Measurements from ENCODE around the gene EDC4. TPM values are rescaled to one million over a fixed set of nuclear protein-coding genes. Genes with fewer than 3 reads are reported as not detected.
A peak's percentile ranks its signal among the peaks of the same experiment; 100 is the strongest.
"Not testable (repeated sequence)": the region's sequence is repeated elsewhere in the genome, so short reads cannot be mapped to it uniquely, and the experiment has no call there.

The EDC4 gene, protein sequence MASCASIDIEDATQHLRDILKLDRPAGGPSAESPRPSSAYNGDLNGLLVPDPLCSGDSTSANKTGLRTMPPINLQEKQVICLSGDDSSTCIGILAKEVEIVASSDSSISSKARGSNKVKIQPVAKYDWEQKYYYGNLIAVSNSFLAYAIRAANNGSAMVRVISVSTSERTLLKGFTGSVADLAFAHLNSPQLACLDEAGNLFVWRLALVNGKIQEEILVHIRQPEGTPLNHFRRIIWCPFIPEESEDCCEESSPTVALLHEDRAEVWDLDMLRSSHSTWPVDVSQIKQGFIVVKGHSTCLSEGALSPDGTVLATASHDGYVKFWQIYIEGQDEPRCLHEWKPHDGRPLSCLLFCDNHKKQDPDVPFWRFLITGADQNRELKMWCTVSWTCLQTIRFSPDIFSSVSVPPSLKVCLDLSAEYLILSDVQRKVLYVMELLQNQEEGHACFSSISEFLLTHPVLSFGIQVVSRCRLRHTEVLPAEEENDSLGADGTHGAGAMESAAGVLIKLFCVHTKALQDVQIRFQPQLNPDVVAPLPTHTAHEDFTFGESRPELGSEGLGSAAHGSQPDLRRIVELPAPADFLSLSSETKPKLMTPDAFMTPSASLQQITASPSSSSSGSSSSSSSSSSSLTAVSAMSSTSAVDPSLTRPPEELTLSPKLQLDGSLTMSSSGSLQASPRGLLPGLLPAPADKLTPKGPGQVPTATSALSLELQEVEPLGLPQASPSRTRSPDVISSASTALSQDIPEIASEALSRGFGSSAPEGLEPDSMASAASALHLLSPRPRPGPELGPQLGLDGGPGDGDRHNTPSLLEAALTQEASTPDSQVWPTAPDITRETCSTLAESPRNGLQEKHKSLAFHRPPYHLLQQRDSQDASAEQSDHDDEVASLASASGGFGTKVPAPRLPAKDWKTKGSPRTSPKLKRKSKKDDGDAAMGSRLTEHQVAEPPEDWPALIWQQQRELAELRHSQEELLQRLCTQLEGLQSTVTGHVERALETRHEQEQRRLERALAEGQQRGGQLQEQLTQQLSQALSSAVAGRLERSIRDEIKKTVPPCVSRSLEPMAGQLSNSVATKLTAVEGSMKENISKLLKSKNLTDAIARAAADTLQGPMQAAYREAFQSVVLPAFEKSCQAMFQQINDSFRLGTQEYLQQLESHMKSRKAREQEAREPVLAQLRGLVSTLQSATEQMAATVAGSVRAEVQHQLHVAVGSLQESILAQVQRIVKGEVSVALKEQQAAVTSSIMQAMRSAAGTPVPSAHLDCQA (N-terminal part only)
- polyA plus RNA-seq (ENCODE audit: insufficient read length) = 126 TPM

DNA sequence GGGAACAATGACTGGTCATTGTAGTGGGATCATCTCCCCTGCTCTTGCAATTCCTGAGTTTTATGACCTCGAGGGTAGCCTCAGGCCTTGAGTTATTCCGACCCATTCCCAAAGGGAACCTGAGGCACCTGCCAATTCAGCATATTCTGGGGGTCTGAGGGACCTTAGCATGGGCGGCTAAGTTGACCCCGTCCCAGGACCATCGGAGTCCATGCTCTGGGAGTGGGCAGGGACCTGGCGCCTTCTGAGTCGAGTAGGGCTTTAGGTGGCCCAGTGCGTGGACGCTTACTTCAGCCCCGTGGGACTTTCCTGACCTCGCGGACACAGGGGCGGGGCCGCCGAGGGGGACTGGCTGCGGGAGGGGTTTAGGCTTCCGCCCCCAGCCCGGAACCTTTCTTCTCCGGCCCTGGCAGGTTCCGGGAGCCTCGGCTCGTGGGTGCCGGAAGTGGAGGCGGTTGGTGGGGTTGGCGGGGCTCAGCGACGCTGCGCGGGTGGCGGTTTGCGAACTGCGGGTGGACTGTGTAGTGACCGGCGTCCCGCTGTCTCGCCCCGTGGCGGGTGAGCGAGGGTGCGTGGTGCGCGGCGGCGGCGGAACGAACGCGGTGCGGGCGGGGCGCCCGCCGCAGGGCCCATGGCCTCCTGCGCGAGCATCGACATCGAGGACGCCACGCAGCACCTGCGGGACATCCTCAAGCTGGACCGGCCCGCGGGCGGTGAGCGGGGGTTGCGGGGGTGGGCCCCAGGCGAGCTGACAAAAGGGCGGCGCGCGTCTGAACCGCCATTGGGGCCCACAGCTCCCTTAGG lies at the start of gene EDC4:
EDC4 (plus strand) TSS at position 422 of the 804 bp plus-strand sequence; CDS start at position 632, 210 bp downstream.
- DNase-seq = peak; percentile 84

DNA sequence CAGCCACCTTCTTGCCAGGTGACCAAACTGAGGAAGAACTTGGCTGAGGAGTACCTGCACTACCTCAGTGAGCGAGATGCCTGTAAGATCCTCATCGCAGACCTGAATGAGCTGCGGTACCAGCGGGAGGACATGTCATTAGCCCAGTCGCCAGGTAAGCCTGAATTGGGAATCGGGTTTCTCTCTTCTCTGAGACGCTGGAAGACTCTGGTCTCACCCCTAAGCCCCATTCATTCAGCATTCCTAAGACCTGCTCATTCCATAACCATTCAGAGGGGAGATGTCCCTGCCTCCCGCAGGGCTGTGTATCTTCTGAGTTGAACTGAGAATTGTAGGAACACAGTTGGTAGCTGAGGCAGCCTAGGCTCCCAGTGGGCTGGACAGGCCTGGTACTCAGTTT lies 47.7 kb upstream of the EDC4 start:
- DNase-seq = no peak

DNA sequence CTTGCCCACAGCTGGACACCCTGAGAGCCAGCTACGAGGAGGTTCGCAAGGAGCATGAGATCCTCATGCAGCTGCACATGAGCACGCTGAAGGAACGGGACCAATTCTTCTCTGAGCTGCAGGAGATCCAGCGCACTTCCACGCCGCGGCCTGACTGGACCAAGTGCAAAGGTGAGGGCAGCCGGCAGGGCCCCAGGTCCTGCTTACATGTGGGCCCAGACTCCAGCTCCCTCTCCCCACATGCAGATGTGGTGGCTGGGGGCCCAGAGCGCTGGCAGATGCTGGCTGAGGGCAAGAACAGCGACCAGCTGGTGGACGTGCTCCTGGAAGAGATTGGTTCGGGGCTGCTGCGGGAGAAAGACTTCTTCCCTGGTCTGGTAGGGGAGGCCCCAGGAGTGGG lies 46.9 kb upstream of the EDC4 start:
- no peak for DNase-seq

DNA sequence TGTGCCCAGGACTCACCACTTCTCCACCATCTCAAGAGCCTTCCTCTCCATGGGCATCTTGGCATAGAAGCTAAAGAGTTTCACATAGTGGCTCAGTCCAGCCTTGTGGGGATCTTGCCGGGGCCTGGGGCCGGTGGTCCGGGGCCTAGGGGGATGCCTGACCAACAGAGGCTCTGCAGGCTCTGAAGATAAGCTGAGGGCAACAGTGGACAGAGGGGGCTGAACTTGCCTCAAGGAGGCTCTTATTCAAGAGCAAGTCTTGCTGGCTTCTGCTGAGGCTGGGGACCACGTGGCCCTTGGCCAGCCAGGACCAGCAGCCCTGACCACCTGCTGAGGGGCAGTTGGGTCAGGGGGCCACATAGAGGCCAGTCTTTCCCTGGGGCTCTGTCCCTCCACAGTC lies 44.2 kb upstream of the EDC4 start:
- DNase-seq = no peak

DNA sequence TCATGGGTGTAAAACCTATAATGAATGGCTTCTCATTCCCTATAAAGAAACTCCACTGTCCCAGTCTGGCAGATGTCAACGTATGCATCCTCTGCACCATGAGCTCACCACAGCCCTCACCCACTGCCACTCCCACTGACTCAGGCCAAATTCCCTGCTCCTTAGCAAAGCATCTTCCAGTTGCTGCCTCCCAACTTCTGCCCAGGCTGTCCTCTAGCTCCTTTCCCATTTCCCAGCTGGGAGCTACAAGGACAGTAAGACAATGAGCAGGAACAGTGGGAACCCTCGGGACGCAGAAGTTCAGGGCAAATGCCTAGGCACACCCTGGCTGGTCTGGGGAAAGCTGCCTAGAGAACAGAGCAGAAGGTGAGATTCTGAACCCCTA lies 39.8 kb upstream of the EDC4 start:
- DNase-seq = no peak

DNA sequence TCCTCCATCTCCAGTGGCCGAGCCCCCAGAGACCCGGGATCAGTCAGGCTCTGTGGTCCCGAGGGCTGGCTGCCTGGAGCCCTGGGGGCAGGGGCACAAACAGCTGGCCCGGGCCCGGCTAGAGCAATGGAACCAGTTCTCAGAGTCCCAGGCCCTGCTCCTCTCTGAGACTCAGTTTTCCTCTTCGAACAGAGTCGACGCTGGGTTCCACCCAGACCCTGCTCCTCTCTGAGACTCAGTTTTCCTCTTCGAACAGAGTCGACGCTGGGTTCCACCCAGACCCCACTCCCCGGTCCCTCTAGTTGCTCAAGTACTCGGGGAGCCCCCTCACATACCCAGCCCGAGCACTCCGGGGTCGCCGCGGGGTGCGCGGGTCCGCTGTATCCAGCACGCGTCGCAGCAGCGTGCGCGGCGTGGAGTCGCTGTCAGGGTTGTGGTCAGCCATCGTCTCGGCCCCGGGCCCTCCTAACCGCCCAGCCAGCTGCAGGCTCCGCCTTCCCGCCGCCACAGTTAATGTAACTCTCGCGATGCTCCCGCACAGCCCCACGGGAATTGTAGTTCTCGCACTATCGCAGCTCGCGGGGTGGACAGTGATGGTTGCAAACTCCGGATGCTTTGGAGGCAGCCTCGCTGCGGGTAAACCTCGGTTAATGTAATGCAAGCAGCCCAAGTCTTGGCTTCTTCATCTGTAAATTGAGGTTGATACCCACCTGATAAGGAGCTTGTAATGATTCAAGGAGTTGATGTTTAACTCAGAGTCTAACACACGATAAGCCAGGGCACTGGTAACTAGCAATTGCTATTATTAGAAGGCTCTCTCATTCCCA lies 39.2 kb upstream of the EDC4 start:
- peak; percentile 95 for DNase-seq

DNA sequence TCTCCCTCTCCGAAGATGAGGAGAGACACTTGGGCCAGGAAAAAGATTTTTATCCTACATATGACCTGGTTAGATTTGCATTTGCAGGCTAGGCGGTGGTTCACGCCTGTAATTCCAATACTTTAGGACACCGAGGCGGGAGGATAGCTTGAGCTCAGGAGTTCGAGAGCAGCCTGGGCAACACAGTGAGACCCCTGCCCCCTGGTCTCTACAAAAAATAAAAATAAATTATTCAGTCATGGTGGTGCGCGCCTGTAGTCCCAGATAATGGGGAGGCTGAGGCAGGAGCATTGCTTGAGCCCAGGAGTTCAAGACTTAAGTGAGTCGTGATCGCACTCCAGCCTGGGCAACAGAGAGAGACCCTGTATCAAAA lies 38.6 kb upstream of the EDC4 start:
- DNase-seq = no peak

DNA sequence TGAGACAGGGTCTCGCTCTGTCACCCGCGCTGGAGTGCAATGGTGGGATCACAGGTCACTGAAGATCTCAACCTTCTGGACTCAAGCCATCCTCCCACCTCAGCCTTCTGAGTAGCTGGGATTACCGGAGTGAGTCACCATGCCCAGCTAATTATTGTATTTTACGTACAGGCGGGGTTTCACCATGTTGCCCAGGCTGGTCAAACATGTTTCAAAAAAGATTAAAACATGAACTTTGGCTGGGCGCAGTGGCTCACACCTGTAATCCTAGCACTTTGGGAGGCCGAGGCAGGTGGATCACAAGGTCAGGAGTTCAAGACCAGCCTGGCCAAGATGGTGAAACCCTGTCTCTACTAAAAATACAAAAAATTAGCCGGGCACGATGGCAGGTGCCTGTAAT lies 35.7 kb upstream of the EDC4 start:
- DNase-seq = not testable (repeated sequence)

DNA sequence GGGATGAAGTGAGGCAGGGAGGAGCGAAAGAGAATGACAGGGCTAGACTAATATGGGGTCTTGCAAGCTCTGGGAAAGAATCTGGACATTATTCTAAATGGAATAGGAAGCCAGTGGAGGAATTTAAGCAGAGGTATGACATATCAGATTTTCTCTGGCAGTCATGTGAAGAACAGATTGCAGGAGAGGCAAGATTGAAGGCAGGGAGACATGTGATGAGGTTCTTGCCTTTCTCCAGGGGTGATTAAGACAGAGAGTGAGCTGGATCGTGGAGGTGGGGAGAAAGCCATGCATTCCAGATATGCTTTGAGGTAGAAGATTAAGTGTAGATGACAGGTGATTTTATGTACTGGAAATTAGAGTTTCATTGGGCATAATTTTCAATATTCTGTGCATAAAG lies 35.0 kb upstream of the EDC4 start:
- DNase-seq = no peak

DNA sequence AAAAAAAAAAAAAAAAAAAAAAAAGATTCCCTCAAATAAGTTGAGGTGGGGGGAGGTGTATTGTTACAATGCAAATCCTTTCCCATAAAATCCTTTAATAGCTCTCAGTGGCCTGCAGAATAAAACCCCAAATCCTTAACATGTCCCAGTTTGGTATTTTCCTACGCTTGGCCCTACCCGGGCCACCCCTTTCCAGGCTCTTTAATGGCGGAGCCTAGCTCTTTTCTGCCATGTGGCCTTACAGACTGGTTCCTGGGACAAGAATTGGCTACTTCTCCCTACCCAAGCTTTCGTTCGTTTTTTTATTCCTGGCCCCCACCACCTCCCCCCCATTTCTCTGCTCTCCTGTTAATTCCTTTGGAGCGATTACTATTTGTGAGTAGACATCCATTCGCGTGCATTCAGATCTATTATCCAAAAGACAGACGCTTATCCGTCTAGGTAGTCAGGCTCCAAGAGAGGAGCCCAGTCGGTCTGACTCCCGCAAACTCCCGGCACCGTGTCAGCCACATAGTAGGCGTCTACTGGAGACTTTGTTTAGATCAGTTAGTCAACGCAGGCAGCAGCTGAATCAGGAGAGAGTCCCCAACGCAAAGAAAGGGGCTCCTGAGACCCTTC lies 31.5 kb upstream of the EDC4 start:
- no peak for DNase-seq

DNA sequence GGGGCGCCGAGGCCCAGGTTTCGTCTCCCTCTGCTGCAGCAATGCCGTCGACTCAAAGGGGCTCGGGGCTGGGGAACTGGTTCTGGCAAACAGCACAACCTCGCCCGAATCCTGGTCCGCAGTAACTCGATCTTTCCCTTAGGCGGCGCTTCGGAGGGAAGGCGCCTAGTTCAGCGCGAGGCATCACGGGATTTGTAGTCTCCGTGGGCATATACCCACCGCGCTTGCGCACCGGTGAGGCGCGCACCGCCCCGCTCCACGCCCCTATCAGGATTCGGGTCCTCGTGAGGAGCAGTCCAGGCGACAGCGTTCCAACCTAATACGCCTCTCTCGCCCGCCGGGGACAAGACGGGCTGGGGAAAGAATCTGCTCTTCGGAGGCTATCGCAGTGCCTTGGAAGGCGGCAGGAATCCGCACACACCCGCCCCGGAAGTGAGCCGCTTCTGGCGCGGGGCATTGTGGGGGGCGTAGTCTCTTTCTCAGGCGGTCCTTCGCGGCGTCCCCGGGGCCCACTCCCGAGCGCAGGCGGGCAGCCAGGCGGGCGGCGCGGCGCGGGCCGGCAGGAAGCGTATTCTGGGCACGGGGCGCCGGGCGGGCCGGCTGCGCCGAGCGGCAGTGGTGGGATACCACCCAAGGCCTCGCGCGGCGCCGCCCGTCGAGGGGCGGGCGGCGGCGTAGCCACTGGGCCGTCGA lies 30.9 kb upstream of the EDC4 start, which contains the start of gene THAP11:
THAP11 (plus strand) TSS at position 505 of the 693 bp plus-strand sequence. CDS start 235 bp downstream, outside the sequence.
- DNase-seq = peak; percentile 97

DNA sequence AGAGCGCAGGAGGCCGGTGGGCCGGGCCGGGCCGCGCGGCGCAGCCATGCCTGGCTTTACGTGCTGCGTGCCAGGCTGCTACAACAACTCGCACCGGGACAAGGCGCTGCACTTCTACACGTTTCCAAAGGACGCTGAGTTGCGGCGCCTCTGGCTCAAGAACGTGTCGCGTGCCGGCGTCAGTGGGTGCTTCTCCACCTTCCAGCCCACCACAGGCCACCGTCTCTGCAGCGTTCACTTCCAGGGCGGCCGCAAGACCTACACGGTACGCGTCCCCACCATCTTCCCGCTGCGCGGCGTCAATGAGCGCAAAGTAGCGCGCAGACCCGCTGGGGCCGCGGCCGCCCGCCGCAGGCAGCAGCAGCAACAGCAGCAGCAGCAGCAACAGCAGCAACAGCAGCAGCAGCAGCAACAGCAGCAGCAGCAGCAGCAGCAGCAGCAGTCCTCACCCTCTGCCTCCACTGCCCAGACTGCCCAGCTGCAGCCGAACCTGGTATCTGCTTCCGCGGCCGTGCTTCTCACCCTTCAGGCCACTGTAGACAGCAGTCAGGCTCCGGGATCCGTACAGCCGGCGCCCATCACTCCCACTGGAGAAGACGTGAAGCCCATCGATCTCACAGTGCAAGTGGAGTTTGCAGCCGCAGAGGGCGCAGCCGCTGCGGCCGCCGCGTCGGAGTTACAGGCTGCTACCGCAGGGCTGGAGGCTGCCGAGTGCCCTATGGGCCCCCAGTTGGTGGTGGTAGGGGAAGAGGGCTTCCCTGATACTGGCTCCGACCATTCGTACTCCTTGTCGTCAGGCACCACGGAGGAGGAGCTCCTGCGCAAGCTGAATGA lies 30.1 kb upstream of the EDC4 start:
- peak; percentile 56 for DNase-seq

DNA sequence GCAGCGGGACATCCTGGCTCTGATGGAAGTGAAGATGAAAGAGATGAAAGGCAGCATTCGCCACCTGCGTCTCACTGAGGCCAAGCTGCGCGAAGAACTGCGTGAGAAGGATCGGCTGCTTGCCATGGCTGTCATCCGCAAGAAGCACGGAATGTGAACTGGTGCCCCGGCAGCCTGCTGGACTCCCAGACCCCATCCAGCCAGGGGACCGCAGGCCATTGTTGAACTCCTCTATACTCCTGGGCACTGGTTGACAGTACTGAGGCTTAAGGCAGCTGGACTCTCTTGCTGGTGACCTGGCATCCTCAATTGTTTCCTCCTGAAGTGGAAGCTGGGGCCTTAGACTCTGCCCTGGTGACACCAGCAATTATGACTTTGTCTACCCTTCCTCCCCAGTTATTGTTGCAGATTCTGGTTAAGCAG lies 29.5 kb upstream of the EDC4 start:
- no peak for DNase-seq

DNA sequence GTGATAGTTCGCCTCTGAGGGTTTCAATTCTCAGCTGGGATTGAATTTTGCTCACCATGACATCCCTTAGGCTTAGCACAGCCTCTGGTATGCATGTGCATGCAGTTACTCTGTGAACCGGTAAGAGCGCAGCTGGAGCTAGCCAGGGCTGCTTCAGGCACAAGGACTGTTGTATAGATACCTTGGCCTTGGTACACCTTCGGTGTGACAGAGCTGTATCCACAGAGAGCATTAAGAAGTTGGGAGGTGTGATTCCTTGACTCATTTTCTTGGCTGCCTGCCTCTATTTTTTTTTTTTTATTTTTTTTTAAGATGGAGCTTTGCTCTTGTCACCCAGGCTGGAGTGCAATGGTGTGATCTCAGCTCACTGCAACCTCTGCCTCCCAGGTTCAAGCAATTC lies 28.4 kb upstream of the EDC4 start:
- no peak for DNase-seq

DNA sequence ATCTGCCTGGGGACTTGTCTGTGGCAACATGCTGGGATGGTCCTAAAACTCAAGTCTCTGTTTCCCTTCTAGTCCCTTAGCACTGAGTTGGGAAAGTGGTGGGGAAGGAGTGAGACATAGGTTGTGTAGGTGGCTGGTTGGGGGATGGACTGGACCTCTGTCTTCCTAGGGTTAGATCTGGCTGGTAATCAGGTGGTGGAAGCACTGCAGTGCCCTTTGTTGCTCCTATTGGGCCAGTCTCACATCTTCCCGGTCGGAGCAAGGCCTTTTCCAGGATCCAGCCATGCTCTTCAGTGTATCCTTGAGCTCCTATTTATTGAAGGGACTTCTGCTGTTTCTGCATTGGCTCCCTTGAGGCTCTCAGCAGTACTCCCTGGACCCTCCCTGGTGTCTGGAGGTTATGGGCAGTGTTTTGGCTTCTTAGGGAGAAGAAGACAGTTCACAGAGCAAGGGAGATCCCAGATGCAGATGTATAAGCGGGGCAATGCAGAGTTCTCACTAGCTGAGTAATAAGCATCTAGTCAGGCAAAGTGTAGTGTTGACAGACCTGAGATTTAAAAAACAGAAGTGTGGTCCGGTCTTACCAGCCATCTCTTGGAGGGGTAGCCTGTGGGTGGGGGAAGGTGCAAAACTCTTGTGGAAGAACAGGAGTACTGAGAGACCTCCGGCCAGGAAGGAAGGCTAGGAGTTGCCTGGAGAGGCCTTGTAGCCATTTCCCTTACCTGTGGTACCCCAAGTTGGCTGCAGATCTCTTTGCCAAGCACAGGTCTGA lies 27.4 kb upstream of the EDC4 start:
- DNase-seq = no peak

DNA sequence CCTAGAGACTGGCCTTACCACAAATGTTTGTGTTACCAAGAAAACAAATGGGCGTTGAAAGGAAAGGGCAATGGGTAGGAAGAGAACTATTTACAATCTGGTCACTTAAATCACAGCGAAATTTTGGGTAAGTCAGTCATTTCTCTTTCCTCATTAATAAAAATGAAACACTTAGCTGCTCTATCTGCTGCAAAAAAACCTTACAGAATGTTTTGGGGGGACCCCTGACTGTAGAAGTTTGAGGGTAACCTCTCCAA lies 26.9 kb upstream of the EDC4 start:
- DNase-seq = no peak

DNA sequence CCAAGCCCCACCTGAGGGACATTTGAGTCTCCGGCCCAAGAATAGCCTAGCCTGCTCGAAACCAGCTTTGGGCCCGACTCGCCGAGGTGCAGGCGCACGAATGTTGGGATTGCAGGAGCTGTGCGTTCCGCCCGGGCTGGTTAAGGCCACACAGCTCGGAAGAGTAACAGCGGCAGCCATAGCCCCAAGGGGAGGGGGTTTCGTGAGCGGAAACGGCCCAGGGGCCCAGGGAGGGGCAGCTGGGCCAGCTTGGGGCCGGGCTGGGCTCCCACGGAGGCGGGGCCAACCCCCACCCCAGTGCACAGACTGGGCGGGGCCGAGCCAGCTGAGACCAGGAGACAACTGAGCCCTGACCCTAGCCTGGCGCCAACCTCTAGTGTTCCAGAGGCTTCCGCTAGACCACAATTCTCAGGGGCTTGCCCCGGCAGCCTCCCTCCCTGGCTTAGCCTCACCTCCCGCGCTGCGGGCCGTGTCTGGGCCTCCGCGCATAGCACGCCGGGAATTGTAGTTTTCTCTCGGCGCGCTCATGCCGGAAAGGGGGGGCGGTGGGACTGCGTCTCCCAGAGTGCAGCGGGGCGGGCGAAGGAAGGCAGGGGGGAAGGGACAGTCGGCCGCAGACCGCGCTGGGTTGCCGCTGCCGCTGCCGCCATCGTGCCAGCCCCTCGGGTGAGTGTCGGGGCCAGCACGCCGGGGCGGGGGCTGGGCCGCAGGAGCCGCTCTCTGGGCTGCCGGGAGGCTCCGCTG lies 26.4 kb upstream of the EDC4 start, which contains the start of gene NUTF2:
NUTF2 (plus strand) TSS at position 614 of the 744 bp plus-strand sequence. CDS start 18,198 bp downstream, outside the sequence.
- DNase-seq = peak; percentile 97

Measured in hindlimb muscle (tissue), 1 donor.